ENCODE measurements around the gene CDC42EP2. TPM values are rescaled to one million over a fixed set of nuclear protein-coding genes. Genes with fewer than 3 reads are reported as not detected.

The CDC42EP2 gene
- total RNA-seq, 1 donor = 15.6 TPM

GRCh38 chr11:65307298-65308229 is 7.1 kb upstream of the CDC42EP2 start:
- no peaks in the 10 kb centered on the region for H4K20me1 ChIP-seq (ENCODE audit: insufficient read depth, low read length)
- DNase-seq (ENCODE audit: insufficient read length, low spot score, missing footprints) = peak; percentile 73
- no peak overlapping the region for H3K27ac ChIP-seq (ENCODE audit: low read depth, low read length)
- no peak overlapping the region for H3K4me2 ChIP-seq (ENCODE audit: insufficient read depth, low read length)
- no peaks in the 10 kb centered on the region for H3K27me3 ChIP-seq (ENCODE audit: insufficient read depth, low read length)
- H3K4me1 ChIP-seq (ENCODE audit: insufficient read depth, low read length) = peaks cover 27% of the 10 kb centered on the region
- no peaks in the 10 kb centered on the region for H3K36me3 ChIP-seq (ENCODE audit: insufficient read depth, low read length)
- H3K79me2 ChIP-seq (ENCODE audit: insufficient read depth, low read length) = no peaks in the 10 kb centered on the region
- H3K4me3 ChIP-seq (ENCODE audit: insufficient read depth, low read length) = no peak overlapping the region
- TF ChIP-seq, protein P1, sequence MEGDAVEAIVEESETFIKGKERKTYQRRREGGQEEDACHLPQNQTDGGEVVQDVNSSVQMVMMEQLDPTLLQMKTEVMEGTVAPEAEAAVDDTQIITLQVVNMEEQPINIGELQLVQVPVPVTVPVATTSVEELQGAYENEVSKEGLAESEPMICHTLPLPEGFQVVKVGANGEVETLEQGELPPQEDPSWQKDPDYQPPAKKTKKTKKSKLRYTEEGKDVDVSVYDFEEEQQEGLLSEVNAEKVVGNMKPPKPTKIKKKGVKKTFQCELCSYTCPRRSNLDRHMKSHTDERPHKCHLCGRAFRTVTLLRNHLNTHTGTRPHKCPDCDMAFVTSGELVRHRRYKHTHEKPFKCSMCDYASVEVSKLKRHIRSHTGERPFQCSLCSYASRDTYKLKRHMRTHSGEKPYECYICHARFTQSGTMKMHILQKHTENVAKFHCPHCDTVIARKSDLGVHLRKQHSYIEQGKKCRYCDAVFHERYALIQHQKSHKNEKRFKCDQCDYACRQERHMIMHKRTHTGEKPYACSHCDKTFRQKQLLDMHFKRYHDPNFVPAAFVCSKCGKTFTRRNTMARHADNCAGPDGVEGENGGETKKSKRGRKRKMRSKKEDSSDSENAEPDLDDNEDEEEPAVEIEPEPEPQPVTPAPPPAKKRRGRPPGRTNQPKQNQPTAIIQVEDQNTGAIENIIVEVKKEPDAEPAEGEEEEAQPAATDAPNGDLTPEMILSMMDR (IDR thresholded peaks at IDR 0.05; ENCODE audit: extremely low read depth, low read depth, low read length) = no peak
- no peak overlapping the region for H2AFZ ChIP-seq (ENCODE audit: low read length)
- H3K9me3 ChIP-seq (ENCODE audit: low read depth, low read length) = no peaks in the 10 kb centered on the region

- Histone ChIP-seq H3K79me2 (ENCODE audit: insufficient read depth, low read length) (no peaks in the 10 kb centered on the region), H3K9me3 (ENCODE audit: low read depth, low read length) (no peaks in the 10 kb centered on the region), H2AFZ (ENCODE audit: low read length) (no peak overlapping the region), H3K36me3 (ENCODE audit: insufficient read depth, low read length) (no peaks in the 10 kb centered on the region), H3K27me3 (ENCODE audit: insufficient read depth, low read length) (no peaks in the 10 kb centered on the region), H3K4me2 (ENCODE audit: insufficient read depth, low read length) (no peak overlapping the region), H3K27ac (ENCODE audit: low read depth, low read length) (no peak overlapping the region), H3K4me1 (ENCODE audit: insufficient read depth, low read length) (peaks cover 27% of the 10 kb centered on the region), H3K4me3 (ENCODE audit: insufficient read depth, low read length) (no peak overlapping the region), H4K20me1 (ENCODE audit: insufficient read depth, low read length) (no peaks in the 10 kb centered on the region)
- TF ChIP-seq, protein P1 (IDR thresholded peaks at IDR 0.05; ENCODE audit: extremely low read depth, low read depth, low read length) = no peak
- peak; percentile 73 for DNase-seq (ENCODE audit: insufficient read length, low spot score, missing footprints)
Measured at GRCh38 chr11:65308281-65308891, 6.3 kb upstream of the CDC42EP2 start.

- Histone ChIP-seq H3K4me3 (ENCODE audit: insufficient read depth, low read length) (no peak overlapping the region), H3K9me3 (ENCODE audit: low read depth, low read length) (no peaks in the 10 kb centered on the region), H3K27ac (ENCODE audit: low read depth, low read length) (no peak overlapping the region), H3K4me1 (ENCODE audit: insufficient read depth, low read length) (peaks cover 32% of the 10 kb centered on the region), H3K36me3 (ENCODE audit: insufficient read depth, low read length) (no peaks in the 10 kb centered on the region), H3K4me2 (ENCODE audit: insufficient read depth, low read length) (no peak overlapping the region), H3K27me3 (ENCODE audit: insufficient read depth, low read length) (no peaks in the 10 kb centered on the region), H2AFZ (ENCODE audit: low read length) (no peak overlapping the region), H3K79me2 (ENCODE audit: insufficient read depth, low read length) (no peaks in the 10 kb centered on the region), H4K20me1 (ENCODE audit: insufficient read depth, low read length) (no peaks in the 10 kb centered on the region)
- DNase-seq (ENCODE audit: insufficient read length, low spot score, missing footprints) = peak; percentile 81
- TF ChIP-seq, protein P1 (IDR thresholded peaks at IDR 0.05; ENCODE audit: extremely low read depth, low read depth, low read length) = no peak
Measured at GRCh38 chr11:65309006-65309405, 5.7 kb upstream of the CDC42EP2 start.

GRCh38 chr11:65310215-65310614 is 4.5 kb upstream of the CDC42EP2 start:
- Histone ChIP-seq H3K4me1 (ENCODE audit: insufficient read depth, low read length) (peaks cover 35% of the 10 kb centered on the region), H4K20me1 (ENCODE audit: insufficient read depth, low read length) (no peaks in the 10 kb centered on the region), H3K36me3 (ENCODE audit: insufficient read depth, low read length) (no peaks in the 10 kb centered on the region), H3K79me2 (ENCODE audit: insufficient read depth, low read length) (peaks cover 5% of the 10 kb centered on the region), H3K27me3 (ENCODE audit: insufficient read depth, low read length) (no peaks in the 10 kb centered on the region), H3K4me3 (ENCODE audit: insufficient read depth, low read length) (no peak overlapping the region), H3K9me3 (ENCODE audit: low read depth, low read length) (no peaks in the 10 kb centered on the region), H2AFZ (ENCODE audit: low read length) (no peak overlapping the region), H3K4me2 (ENCODE audit: insufficient read depth, low read length) (peak overlapping the region; percentile 23), H3K27ac (ENCODE audit: low read depth, low read length) (peak overlapping the region; percentile 74)
- TF ChIP-seq, protein P1 (IDR thresholded peaks at IDR 0.05; ENCODE audit: extremely low read depth, low read depth, low read length) = no peak
- DNase-seq (ENCODE audit: insufficient read length, low spot score, missing footprints) = peak; percentile 68

Measured in osteoblast (primary cell).